HepG2 (cell line): ENCODE results near the gene SETD1A. TPM values are rescaled to one million over a fixed set of nuclear protein-coding genes. Genes with fewer than 3 reads are reported as not detected.

Experiments used
- EZH2 ChIP-seq: conservative IDR thresholded peaks from 2 replicates; pipeline ENCODE4 v1.6.1; 2012; ENCODE audit warnings: mild to moderate bottlenecking, low read depth, low read length, moderate library complexity
- NPAS2 ChIP-seq: sonication (generic); formaldehyde crosslinking; IDR thresholded peaks from 2 replicates; pipeline ENCODE4 v1.8.0; 2022; ENCODE audit warnings: mild to moderate bottlenecking, missing genetic modification reagents, borderline replicate concordance
- SNAI1 ChIP-seq: sonication (generic); formaldehyde crosslinking; IDR thresholded peaks from 2 replicates; pipeline ENCODE4 v1.5.0; 2020; ENCODE audit warnings: mild to moderate bottlenecking, missing genetic modification reagents, borderline replicate concordance
- YEATS2 ChIP-seq: sonication (generic); formaldehyde crosslinking; IDR thresholded peaks from 2 replicates; pipeline ENCODE4 v1.4.0; 2020; ENCODE audit warnings: missing genetic modification reagents, borderline replicate concordance
- ZBTB7B ChIP-seq: sonication (generic); formaldehyde crosslinking; IDR thresholded peaks from 2 replicates; pipeline ENCODE4 v1.4.0; 2020; ENCODE audit warnings: missing genetic modification reagents
- ZNF230 ChIP-seq: sonication (generic); formaldehyde crosslinking; IDR thresholded peaks from 2 replicates; pipeline ENCODE4 v1.4.0; 2020; ENCODE audit warnings: mild to moderate bottlenecking, missing genetic modification reagents
- ZNF260 ChIP-seq: sonication (generic); formaldehyde crosslinking; IDR thresholded peaks from 2 replicates; pipeline ENCODE4 v1.4.0; 2020; ENCODE audit warnings: missing genetic modification reagents, low read depth, mild to moderate bottlenecking, borderline replicate concordance
- ZNF747 ChIP-seq: sonication (generic); formaldehyde crosslinking; IDR thresholded peaks from 2 replicates; pipeline ENCODE4 v1.8.1; 2023; ENCODE audit warnings: missing genetic modification reagents, mild to moderate bottlenecking, borderline replicate concordance
- polyA plus RNA-seq, 8 experiments: library from polyadenylated mRNA; depleted of rRNA in 3 of 8; stranded (reverse) in 7 of 8; unstranded in 1 of 8; fragments of >200 nt; fragmentation: Illumina TruSeq in 4 of 8; extraction: Trizol in 4 of 8; gene quantifications; 2 replicates each; pipeline versions ENCODE4 v1.2.1 to v1.2.3, GENCODE V29; 2011 to 2016; ENCODE audit warnings: low read depth in 4 of 8, missing spikeins in 1 of 8, mixed read lengths in 1 of 8; ENCODE audit not compliant: insufficient read depth in 1 of 8
- total RNA-seq, 5 experiments: library from RNA; depleted of rRNA; stranded (reverse); fragments of >200 nt; fragmentation: Illumina TruSeq; extraction: Trizol; gene quantifications; 2 replicates each; pipeline ENCODE4 v1.2.3, GENCODE V29; 2016; ENCODE audit warnings: low read depth in 1 of 5
- TF ChIP-seq, protein P1 (sequence below): sonication (generic); formaldehyde crosslinking; IDR thresholded peaks from 2 replicates; pipeline ENCODE4 v1.4.0; 2020; ENCODE audit warnings: missing genetic modification reagents, borderline replicate concordance
- TF ChIP-seq, protein P2 (sequence below): sonication (generic); formaldehyde crosslinking; IDR thresholded peaks from 2 replicates; pipeline ENCODE4 v1.5.0; 2020; ENCODE audit warnings: mild to moderate bottlenecking, missing genetic modification reagents
- TF ChIP-seq, protein P3 (sequence below): sonication (generic); formaldehyde crosslinking; IDR thresholded peaks from 2 replicates; pipeline ENCODE4 v1.4.0; 2020; ENCODE audit warnings: low read depth, missing genetic modification reagents
- TF ChIP-seq, protein P4 (sequence below), 2 experiments: IDR thresholded peaks; 2 replicates each; pipeline ENCODE4 v1.6.1; 2011 to 2012; ENCODE audit warnings: low read length in 2 of 2, borderline replicate concordance in 1 of 2, low read depth in 1 of 2, mild to moderate bottlenecking in 1 of 2, moderate library complexity in 1 of 2

Gene SETD1A
- total and polyA plus RNA-seq, 2 of the 13 experiments (the other 11 are each of a cell fraction or from before 2014, with no cell fraction given) = 3.8 to 5.6 TPM

DNA sequence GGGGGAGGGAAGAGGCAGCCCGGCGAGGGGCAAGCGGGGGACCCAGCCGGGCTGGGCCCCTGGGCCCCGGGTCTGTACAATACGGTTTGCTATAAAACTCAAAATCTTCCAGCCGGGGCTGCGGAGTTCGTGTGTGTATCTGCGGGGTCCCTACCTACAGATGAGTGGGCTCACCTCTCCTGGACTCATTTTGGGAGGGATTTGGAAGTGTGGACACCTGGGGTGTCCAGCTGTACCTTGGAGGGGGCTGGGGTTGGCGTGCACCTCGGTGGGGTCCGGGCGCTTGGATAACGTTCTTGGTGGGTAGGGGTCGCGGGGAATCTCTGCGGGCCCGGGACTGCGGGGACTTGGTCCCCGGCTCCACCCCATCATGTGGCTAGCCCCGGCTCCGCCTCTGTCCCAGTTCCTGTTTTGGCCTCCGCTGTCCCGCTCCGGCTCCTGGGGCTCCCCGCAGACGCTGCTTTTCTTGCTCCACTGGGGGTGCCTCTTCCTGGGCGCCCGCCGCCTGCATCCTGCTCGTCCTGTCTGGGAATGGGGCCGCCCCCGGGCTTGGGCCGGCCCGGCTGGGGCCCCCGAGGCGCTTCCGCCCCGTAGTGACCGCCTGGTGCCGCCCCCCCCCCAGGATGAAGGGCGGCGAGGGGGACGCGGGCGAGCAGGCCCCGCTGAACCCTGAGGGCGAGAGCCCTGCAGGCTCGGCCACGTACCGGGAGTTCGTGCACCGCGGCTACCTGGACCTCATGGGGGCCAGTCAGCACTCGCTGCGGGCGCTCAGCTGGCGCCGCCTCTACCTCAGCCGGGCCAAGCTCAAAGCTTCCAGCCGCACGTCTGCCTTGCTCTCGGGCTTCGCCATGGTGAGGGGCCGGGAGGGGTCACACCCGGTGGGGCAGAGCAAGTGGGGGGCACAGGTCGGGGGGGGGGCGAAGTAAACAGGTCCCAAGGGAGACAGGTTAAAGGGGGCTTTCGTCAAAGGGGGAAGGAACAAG is 8.6 kb upstream of the SETD1A start, which contains the start of gene ORAI3 (continued):
- TF ChIP-seq, protein P1, sequence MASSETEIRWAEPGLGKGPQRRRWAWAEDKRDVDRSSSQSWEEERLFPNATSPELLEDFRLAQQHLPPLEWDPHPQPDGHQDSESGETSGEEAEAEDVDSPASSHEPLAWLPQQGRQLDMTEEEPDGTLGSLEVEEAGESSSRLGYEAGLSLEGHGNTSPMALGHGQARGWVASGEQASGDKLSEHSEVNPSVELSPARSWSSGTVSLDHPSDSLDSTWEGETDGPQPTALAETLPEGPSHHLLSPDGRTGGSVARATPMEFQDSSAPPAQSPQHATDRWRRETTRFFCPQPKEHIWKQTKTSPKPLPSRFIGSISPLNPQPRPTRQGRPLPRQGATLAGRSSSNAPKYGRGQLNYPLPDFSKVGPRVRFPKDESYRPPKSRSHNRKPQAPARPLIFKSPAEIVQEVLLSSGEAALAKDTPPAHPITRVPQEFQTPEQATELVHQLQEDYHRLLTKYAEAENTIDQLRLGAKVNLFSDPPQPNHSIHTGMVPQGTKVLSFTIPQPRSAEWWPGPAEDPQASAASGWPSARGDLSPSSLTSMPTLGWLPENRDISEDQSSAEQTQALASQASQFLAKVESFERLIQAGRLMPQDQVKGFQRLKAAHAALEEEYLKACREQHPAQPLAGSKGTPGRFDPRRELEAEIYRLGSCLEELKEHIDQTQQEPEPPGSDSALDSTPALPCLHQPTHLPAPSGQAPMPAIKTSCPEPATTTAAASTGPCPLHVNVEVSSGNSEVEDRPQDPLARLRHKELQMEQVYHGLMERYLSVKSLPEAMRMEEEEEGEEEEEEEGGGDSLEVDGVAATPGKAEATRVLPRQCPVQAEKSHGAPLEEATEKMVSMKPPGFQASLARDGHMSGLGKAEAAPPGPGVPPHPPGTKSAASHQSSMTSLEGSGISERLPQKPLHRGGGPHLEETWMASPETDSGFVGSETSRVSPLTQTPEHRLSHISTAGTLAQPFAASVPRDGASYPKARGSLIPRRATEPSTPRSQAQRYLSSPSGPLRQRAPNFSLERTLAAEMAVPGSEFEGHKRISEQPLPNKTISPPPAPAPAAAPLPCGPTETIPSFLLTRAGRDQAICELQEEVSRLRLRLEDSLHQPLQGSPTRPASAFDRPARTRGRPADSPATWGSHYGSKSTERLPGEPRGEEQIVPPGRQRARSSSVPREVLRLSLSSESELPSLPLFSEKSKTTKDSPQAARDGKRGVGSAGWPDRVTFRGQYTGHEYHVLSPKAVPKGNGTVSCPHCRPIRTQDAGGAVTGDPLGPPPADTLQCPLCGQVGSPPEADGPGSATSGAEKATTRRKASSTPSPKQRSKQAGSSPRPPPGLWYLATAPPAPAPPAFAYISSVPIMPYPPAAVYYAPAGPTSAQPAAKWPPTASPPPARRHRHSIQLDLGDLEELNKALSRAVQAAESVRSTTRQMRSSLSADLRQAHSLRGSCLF = no peak
- TF ChIP-seq YEATS2 (CRISPR knock-in tag) = no peak
- TF ChIP-seq NPAS2 (CRISPR knock-in tag) = no peak
- 0 out of 2 replicates have a peak, but pooled peaks have one; percentile 75 for TF ChIP-seq ZNF747 (CRISPR knock-in tag)
- TF ChIP-seq, protein P2, sequence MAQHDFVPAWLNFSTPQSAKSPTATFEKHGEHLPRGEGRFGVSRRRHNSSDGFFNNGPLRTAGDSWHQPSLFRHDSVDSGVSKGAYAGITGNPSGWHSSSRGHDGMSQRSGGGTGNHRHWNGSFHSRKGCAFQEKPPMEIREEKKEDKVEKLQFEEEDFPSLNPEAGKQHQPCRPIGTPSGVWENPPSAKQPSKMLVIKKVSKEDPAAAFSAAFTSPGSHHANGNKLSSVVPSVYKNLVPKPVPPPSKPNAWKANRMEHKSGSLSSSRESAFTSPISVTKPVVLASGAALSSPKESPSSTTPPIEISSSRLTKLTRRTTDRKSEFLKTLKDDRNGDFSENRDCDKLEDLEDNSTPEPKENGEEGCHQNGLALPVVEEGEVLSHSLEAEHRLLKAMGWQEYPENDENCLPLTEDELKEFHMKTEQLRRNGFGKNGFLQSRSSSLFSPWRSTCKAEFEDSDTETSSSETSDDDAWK = no peak
- 0 out of 2 replicates have a peak, but pooled peaks have one; percentile 12 for TF ChIP-seq SNAI1
- no peak for TF ChIP-seq ZNF260 (CRISPR knock-in tag)
- 0 out of 2 replicates have a peak, but pooled peaks have one; percentile 48 for TF ChIP-seq ZBTB7B (CRISPR knock-in tag)
- no peak for TF ChIP-seq ZNF230 (CRISPR knock-in tag)
- TF ChIP-seq EZH2 = no peak
- TF ChIP-seq, protein P3, sequence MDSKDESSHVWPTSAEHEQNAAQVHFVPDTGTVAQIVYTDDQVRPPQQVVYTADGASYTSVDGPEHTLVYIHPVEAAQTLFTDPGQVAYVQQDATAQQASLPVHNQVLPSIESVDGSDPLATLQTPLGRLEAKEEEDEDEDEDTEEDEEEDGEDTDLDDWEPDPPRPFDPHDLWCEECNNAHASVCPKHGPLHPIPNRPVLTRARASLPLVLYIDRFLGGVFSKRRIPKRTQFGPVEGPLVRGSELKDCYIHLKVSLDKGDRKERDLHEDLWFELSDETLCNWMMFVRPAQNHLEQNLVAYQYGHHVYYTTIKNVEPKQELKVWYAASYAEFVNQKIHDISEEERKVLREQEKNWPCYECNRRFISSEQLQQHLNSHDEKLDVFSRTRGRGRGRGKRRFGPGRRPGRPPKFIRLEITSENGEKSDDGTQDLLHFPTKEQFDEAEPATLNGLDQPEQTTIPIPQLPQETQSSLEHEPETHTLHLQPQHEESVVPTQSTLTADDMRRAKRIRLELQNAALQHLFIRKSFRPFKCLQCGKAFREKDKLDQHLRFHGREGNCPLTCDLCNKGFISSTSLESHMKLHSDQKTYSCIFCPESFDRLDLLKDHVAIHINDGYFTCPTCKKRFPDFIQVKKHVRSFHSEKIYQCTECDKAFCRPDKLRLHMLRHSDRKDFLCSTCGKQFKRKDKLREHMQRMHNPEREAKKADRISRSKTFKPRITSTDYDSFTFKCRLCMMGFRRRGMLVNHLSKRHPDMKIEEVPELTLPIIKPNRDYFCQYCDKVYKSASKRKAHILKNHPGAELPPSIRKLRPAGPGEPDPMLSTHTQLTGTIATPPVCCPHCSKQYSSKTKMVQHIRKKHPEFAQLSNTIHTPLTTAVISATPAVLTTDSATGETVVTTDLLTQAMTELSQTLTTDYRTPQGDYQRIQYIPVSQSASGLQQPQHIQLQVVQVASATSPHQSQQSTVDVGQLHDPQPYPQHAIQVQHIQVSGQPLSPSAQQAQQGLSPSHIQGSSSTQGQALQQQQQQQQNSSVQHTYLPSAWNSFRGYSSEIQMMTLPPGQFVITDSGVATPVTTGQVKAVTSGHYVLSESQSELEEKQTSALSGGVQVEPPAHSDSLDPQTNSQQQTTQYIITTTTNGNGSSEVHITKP = no peak
- TF ChIP-seq, protein P4, sequence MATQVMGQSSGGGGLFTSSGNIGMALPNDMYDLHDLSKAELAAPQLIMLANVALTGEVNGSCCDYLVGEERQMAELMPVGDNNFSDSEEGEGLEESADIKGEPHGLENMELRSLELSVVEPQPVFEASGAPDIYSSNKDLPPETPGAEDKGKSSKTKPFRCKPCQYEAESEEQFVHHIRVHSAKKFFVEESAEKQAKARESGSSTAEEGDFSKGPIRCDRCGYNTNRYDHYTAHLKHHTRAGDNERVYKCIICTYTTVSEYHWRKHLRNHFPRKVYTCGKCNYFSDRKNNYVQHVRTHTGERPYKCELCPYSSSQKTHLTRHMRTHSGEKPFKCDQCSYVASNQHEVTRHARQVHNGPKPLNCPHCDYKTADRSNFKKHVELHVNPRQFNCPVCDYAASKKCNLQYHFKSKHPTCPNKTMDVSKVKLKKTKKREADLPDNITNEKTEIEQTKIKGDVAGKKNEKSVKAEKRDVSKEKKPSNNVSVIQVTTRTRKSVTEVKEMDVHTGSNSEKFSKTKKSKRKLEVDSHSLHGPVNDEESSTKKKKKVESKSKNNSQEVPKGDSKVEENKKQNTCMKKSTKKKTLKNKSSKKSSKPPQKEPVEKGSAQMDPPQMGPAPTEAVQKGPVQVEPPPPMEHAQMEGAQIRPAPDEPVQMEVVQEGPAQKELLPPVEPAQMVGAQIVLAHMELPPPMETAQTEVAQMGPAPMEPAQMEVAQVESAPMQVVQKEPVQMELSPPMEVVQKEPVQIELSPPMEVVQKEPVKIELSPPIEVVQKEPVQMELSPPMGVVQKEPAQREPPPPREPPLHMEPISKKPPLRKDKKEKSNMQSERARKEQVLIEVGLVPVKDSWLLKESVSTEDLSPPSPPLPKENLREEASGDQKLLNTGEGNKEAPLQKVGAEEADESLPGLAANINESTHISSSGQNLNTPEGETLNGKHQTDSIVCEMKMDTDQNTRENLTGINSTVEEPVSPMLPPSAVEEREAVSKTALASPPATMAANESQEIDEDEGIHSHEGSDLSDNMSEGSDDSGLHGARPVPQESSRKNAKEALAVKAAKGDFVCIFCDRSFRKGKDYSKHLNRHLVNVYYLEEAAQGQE (IDR thresholded peaks at IDR 0.05; ENCODE audit: borderline replicate concordance in 1 of 2, low read depth in 1 of 2, low read length in 2 of 2) = no peak
